Stimulated activated CD8-positive, alpha-beta memory T cell treated with anti-CD3 and anti-CD28 coated beads, Interleukin-15, amount 100 ng/mL, for 24 hours (primary cell): Measurements from ENCODE around the gene VPS41.

Source experiments
- DNase-seq: peaks from one replicate; pipeline ENCODE4 v3.0.0-alpha.2; 2020; ENCODE audit warnings: low read depth

Gene VPS41

GRCh38 chr7:38905056-38905759, 3.8 kb downstream of the VPS41 start:
- DNase-seq, result no peak

GRCh38 chr7:38903057-38903456, 5.9 kb downstream of the VPS41 start:
- no peak for DNase-seq

- no peak for DNase-seq
Observed at GRCh38 chr7:38902449-38902848, 6.5 kb downstream of the VPS41 start.

GRCh38 chr7:38893061-38893460, 15.9 kb downstream of the VPS41 start:
- no peak for DNase-seq

GRCh38 chr7:38890597-38890996, 18.4 kb downstream of the VPS41 start:
- no peak for DNase-seq

- DNase-seq, result no peak
Observed at GRCh38 chr7:38889872-38890432, 19.0 kb downstream of the VPS41 start.

GRCh38 chr7:38889079-38889478, 19.9 kb downstream of the VPS41 start:
- DNase-seq, result no peak

GRCh38 chr7:38886265-38886664, 22.7 kb downstream of the VPS41 start:
- DNase-seq, result no peak

- no peak for DNase-seq
Observed at GRCh38 chr7:38883706-38884105, 25.3 kb downstream of the VPS41 start.

- DNase-seq, result no peak
Observed at GRCh38 chr7:38881947-38882684, 26.9 kb downstream of the VPS41 start.

- no peak for DNase-seq
Observed at GRCh38 chr7:38881015-38881414, 28.0 kb downstream of the VPS41 start.

GRCh38 chr7:38880454-38880853, 28.5 kb downstream of the VPS41 start:
- no peak for DNase-seq

GRCh38 chr7:38880035-38880434, 29.0 kb downstream of the VPS41 start:
- no peak for DNase-seq

- DNase-seq, result no peak
Observed at GRCh38 chr7:38878694-38879457, 30.1 kb downstream of the VPS41 start.

- no peak for DNase-seq
Observed at GRCh38 chr7:38873433-38873832, 35.6 kb downstream of the VPS41 start.

GRCh38 chr7:38872202-38872601, 36.8 kb downstream of the VPS41 start:
- no peak for DNase-seq

- no peak for DNase-seq
Observed at GRCh38 chr7:38870147-38870546, 38.8 kb downstream of the VPS41 start.

- DNase-seq, result no peak
Observed at GRCh38 chr7:38863601-38864291, 45.2 kb downstream of the VPS41 start.

- DNase-seq, result no peak
Observed at GRCh38 chr7:38862666-38863065, 46.3 kb downstream of the VPS41 start.

GRCh38 chr7:38858259-38858884, 50.6 kb downstream of the VPS41 start:
- DNase-seq, result no peak

GRCh38 chr7:38855867-38856266, 53.1 kb downstream of the VPS41 start:
- DNase-seq, result no peak

- DNase-seq, result no peak
Observed at GRCh38 chr7:38855386-38855785, 53.6 kb downstream of the VPS41 start.
